OCI-LY7 (cell line): ENCODE results near the gene TMEM8B.

Source experiments
- EZH2phosphoT487 ChIP-seq: fragments of 200-600 bp; sonication (generic); IDR thresholded peaks from 2 replicates; pipeline ENCODE4 v1.6.1; 2018; ENCODE audit warnings: low read depth, borderline replicate concordance, mild to moderate bottlenecking, mixed run types, antibody characterized with exemption, low read length, moderate library complexity, mixed read lengths
- TF ChIP-seq, protein P1 (sequence below): fragments of 200-600 bp; sonication (generic); conservative IDR thresholded peaks from 2 replicates; pipeline ENCODE4 v1.5.1; 2014; ENCODE audit warnings: mild to moderate bottlenecking, antibody characterized with exemption, low read length, moderate library complexity, mixed read lengths

DNA sequence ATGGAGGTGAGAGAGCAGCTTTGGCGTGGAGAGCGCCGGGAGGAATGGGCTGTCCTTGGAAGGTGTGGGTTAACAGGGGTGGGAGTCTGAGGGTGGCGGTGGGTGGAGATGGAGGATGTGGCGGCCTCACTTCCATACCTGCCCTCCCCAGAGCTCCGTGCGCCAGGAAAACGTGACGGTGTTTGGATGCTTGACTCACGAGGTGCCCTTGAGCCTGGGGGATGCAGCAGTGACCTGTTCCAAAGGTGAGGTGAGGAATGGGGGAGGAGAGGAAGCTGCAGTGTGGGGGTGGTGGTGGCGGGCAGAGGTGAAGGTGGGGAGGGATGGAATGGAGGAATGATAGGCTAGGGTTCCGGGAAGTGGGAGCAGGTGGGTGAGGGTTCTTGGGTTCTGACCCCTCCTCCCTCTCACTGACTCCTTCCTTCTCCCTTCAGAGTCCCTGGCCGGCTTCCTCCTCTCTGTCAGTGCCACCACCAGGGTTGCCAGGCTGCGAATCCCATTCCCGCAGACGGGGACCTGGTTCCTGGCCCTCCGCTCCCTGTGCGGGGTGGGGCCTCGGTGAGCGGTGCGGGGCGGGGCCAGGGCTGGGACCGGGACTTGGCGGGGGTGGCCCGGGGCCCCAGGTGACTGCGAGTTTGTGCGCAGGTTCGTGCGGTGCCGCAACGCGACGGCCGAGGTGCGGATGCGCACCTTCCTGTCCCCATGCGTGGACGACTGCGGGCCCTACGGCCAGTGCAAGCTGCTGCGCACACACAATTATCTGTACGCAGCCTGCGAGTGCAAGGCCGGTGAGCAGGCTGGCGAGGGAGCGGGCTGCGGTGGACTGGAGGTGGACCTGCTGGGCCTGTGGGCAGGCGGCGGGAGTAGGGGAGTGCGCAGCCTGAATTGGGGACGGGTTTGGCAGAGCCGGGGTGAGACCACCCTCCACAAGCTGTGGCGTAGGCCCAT is 17.1 kb downstream of the TMEM8B start:
- TF ChIP-seq, protein P1, sequence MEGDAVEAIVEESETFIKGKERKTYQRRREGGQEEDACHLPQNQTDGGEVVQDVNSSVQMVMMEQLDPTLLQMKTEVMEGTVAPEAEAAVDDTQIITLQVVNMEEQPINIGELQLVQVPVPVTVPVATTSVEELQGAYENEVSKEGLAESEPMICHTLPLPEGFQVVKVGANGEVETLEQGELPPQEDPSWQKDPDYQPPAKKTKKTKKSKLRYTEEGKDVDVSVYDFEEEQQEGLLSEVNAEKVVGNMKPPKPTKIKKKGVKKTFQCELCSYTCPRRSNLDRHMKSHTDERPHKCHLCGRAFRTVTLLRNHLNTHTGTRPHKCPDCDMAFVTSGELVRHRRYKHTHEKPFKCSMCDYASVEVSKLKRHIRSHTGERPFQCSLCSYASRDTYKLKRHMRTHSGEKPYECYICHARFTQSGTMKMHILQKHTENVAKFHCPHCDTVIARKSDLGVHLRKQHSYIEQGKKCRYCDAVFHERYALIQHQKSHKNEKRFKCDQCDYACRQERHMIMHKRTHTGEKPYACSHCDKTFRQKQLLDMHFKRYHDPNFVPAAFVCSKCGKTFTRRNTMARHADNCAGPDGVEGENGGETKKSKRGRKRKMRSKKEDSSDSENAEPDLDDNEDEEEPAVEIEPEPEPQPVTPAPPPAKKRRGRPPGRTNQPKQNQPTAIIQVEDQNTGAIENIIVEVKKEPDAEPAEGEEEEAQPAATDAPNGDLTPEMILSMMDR, result no peak
- TF ChIP-seq EZH2phosphoT487, result no peak
